HEK293 (cell line): ENCODE data around the gene SOX30.

Experiments used
- CTCF ChIA-PET: fragments of 350-600 bp; formaldehyde crosslinking; extraction: SDS; loops from one replicate; lab custom pipeline; 2021; ENCODE audit warnings: antibody characterized with exemption; lab: Yijun Ruan, JAX
- POLR2A ChIA-PET: fragments of 300-600 bp; formaldehyde crosslinking; extraction: SDS; loops from one replicate; lab custom pipeline; 2020; ENCODE audit warnings: antibody characterized with exemption, inconsistent platforms; lab: Yijun Ruan, JAX
- H3K27ac ChIP-seq: fragments of 200-500 bp; sonication (Bioruptor generic); 2 replicates; pipeline ENCODE4 v1.5.1; 2014; ENCODE audit warnings: low read depth, low read length, control low read depth, inconsistent platforms; ENCODE audit errors: extremely low read depth
- H3K36me3 ChIP-seq, 2 experiments: fragments of 200-500 bp in 1 of 2; sonication (Bioruptor generic) in 1 of 2; 1 replicate in 1 of 2; 2 replicates in 1 of 2; pipeline ENCODE4 v1.5.1; 2014 to 2017; ENCODE audit warnings: inconsistent platforms in 2 of 2, low read length in 2 of 2; ENCODE audit not compliant: control insufficient read depth in 2 of 2, insufficient read depth in 1 of 2
- H3K4me1 ChIP-seq: fragments of 200-500 bp; sonication (Bioruptor generic); 2 replicates; pipeline ENCODE4 v1.5.1; 2014; ENCODE audit warnings: mild to moderate bottlenecking, low read length, inconsistent platforms; ENCODE audit not compliant: control insufficient read depth, insufficient read depth
- H3K4me3 ChIP-seq: 2 replicates; pipeline ENCODE4 v1.5.1; 2011; ENCODE audit warnings: low read depth, mild to moderate bottlenecking, control low read depth, low read length, moderate library complexity
- H3K9me3 ChIP-seq: fragments of 200-500 bp; sonication (Bioruptor generic); 2 replicates; pipeline ENCODE4 v1.5.1; 2014; ENCODE audit warnings: low read depth, low read length, inconsistent platforms; ENCODE audit not compliant: control insufficient read depth, insufficient read depth
- ATF2 ChIP-seq: fragments of 450-650 bp; formaldehyde crosslinking; IDR thresholded peaks from 2 replicates; pipeline ENCODE4 v1.5.1; 2016; ENCODE audit warnings: missing biosample characterization, missing genetic modification characterization, low read depth
- CTCF ChIP-seq: fragments of 450-650 bp; formaldehyde crosslinking; IDR thresholded peaks from 2 replicates; pipeline ENCODE4 v1.5.1; 2016; ENCODE audit warnings: missing biosample characterization, missing genetic modification characterization
- FEZF1 ChIP-seq: fragments of 450-650 bp; formaldehyde crosslinking; IDR thresholded peaks from 2 replicates; pipeline ENCODE4 v1.5.1; 2016; ENCODE audit warnings: missing biosample characterization, missing genetic modification characterization
- HOXC10 ChIP-seq: sonication (generic); formaldehyde crosslinking; IDR thresholded peaks from 2 replicates; pipeline ENCODE4 v1.8.1; 2023; ENCODE audit warnings: mild to moderate bottlenecking, missing genetic modification reagents
- PRDM1 ChIP-seq: fragments of 450-650 bp; formaldehyde crosslinking; IDR thresholded peaks from 2 replicates; pipeline ENCODE4; 2016; ENCODE audit warnings: missing biosample characterization, missing genetic modification characterization
- REST ChIP-seq: fragments of 450-650 bp; formaldehyde crosslinking; IDR thresholded peaks from 2 replicates; pipeline ENCODE4 v1.5.1; 2016; ENCODE audit warnings: missing biosample characterization, missing genetic modification characterization
- TRIM28 ChIP-seq: IDR thresholded peaks from 2 replicates; pipeline ENCODE4 v1.6.1; 2011; ENCODE audit warnings: low read length, control low read depth, borderline replicate concordance
- ZFHX2 ChIP-seq: fragments of 450-650 bp; formaldehyde crosslinking; conservative IDR thresholded peaks from 2 replicates; pipeline ENCODE4 v1.5.1; 2016; ENCODE audit warnings: missing biosample characterization, missing genetic modification characterization
- ZIC2 ChIP-seq: fragments of 450-650 bp; formaldehyde crosslinking; IDR thresholded peaks from 2 replicates; pipeline ENCODE4 v1.5.1; 2016; ENCODE audit warnings: missing biosample characterization, missing genetic modification characterization
- ZNF133 ChIP-seq: fragments of 450-650 bp; formaldehyde crosslinking; IDR thresholded peaks from 2 replicates; pipeline ENCODE4 v1.5.1; 2016; ENCODE audit warnings: missing biosample characterization, missing genetic modification characterization
- ZNF274 ChIP-seq, 2 experiments: fragments of 200-500 bp in 1 of 2; fragments of 450-650 bp in 1 of 2; sonication (Bioruptor generic) in 1 of 2; formaldehyde crosslinking in 1 of 2; IDR thresholded peaks; 2 replicates each; pipeline versions ENCODE4 v1.5.1 to v1.6.1; 2014 to 2016; ENCODE audit warnings: borderline replicate concordance in 1 of 2, inconsistent platforms in 1 of 2, low read length in 1 of 2, missing biosample characterization in 1 of 2, missing genetic modification characterization in 1 of 2
- ZNF350 ChIP-seq: fragments of 450-650 bp; formaldehyde crosslinking; IDR thresholded peaks from 2 replicates; pipeline ENCODE4 v1.5.0; 2017; ENCODE audit warnings: missing biosample characterization, mild to moderate bottlenecking, missing genetic modification characterization
- ZNF37A ChIP-seq: fragments of 450-650 bp; IDR thresholded peaks from 2 replicates; pipeline ENCODE4 v1.5.1; 2018; ENCODE audit warnings: missing biosample characterization, missing genetic modification characterization
- ZNF423 ChIP-seq: fragments of 450-650 bp; formaldehyde crosslinking; IDR thresholded peaks from 2 replicates; pipeline ENCODE4 v1.5.1; 2016; ENCODE audit warnings: missing biosample characterization, missing genetic modification characterization
- ZNF501 ChIP-seq: fragments of 450-650 bp; formaldehyde crosslinking; IDR thresholded peaks from 2 replicates; pipeline ENCODE4 v1.5.1; 2016; ENCODE audit warnings: missing biosample characterization, missing genetic modification characterization
- ZNF510 ChIP-seq: fragments of 450-650 bp; formaldehyde crosslinking; IDR thresholded peaks from 2 replicates; pipeline ENCODE4 v1.5.1; 2018; ENCODE audit warnings: mild to moderate bottlenecking, missing genetic modification characterization, missing biosample characterization; ENCODE audit not compliant: insufficient replicate concordance
- ZNF513 ChIP-seq: fragments of 450-650 bp; IDR thresholded peaks from 2 replicates; pipeline ENCODE4 v1.5.1; 2018; ENCODE audit warnings: missing biosample characterization, missing genetic modification characterization
- ZNF629 ChIP-seq: fragments of 450-650 bp; formaldehyde crosslinking; IDR thresholded peaks from 2 replicates; pipeline ENCODE4 v1.5.1; 2017; ENCODE audit warnings: missing biosample characterization, missing genetic modification characterization
- ZNF830 ChIP-seq: fragments of 450-650 bp; IDR thresholded peaks from 2 replicates; pipeline ENCODE4 v1.5.0; 2018; ENCODE audit warnings: missing biosample characterization, missing genetic modification characterization, low read depth, mild to moderate bottlenecking, moderate library complexity
- TF ChIP-seq, protein P1 (sequence below): fragments of 450-650 bp; formaldehyde crosslinking; IDR thresholded peaks from 2 replicates; pipeline ENCODE4 v1.5.1; 2016; ENCODE audit warnings: missing biosample characterization, missing genetic modification characterization
- TF ChIP-seq, protein P2 (sequence below): fragments of 450-650 bp; formaldehyde crosslinking; IDR thresholded peaks from 2 replicates; pipeline ENCODE4 v1.5.1; 2017; ENCODE audit warnings: missing biosample characterization, mild to moderate bottlenecking, missing genetic modification characterization, moderate library complexity

The SOX30 gene

GRCh38 chr5:157593052-157593757 is 59.0 kb downstream of the SOX30 start (continued):
- TF ChIP-seq ZNF830 (no peak), ZNF133 (tag by site-specific recombination) (no peak), REST (tag by site-specific recombination) (no peak)
- TF ChIP-seq, protein P1, sequence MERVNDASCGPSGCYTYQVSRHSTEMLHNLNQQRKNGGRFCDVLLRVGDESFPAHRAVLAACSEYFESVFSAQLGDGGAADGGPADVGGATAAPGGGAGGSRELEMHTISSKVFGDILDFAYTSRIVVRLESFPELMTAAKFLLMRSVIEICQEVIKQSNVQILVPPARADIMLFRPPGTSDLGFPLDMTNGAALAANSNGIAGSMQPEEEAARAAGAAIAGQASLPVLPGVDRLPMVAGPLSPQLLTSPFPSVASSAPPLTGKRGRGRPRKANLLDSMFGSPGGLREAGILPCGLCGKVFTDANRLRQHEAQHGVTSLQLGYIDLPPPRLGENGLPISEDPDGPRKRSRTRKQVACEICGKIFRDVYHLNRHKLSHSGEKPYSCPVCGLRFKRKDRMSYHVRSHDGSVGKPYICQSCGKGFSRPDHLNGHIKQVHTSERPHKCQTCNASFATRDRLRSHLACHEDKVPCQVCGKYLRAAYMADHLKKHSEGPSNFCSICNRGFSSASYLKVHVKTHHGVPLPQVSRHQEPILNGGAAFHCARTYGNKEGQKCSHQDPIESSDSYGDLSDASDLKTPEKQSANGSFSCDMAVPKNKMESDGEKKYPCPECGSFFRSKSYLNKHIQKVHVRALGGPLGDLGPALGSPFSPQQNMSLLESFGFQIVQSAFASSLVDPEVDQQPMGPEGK (tag by site-specific recombination), result no peak

DNA sequence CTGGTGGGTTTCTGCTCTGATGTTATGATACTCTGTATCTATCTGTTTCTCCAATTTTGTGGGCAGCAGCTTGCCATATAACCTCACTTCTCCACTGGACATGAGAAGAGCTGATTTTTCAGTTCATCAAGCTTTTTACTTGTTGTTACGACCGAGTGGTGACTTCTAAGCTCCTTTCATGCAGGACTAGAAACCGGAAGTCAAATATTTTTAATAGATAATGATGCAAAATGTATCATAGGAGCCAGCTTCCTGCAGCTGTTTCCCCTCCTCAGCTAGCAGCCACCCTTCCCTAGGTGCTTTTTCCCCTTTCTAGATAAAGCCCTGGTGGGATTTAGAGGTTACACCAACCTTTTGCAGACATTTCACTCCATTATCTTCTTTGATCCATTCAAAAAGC is 59.6 kb downstream of the SOX30 start:
- CTCF ChIA-PET, result no interaction called here

GRCh38 chr5:157590478-157590877 is 61.8 kb downstream of the SOX30 start:
- POLR2A ChIA-PET, result no interaction called here
- H3K4me3 ChIP-seq, result no peak overlapping the region
- H3K36me3 ChIP-seq, result no peaks in the 10 kb centered on the region
- H3K9me3 ChIP-seq, result no peaks in the 10 kb centered on the region
- no peaks in the 10 kb centered on the region for H3K4me1 ChIP-seq
- no peak overlapping the region for H3K27ac ChIP-seq
- CTCF ChIA-PET, result interaction anchor here (0.7 kb wide), 1 partner anchor 24 kb away, joined by 4 read pairs; no protein-coding TSS in a partner anchor
- TF ChIP-seq ZNF501 (tag by site-specific recombination) (no peak), ZNF513 (no peak), CTCF (no peak), ZNF423 (tag by site-specific recombination) (no peak)

More for the DNA sequence above, 59.6 kb downstream of the SOX30 start:
- Histone ChIP-seq H3K4me1 (no peaks in the 10 kb centered on the region), H3K36me3 (no peaks in the 10 kb centered on the region), H3K4me3 (no peak overlapping the region), H3K27ac (no peak overlapping the region), H3K9me3 (no peaks in the 10 kb centered on the region)
- TF ChIP-seq, protein P2, sequence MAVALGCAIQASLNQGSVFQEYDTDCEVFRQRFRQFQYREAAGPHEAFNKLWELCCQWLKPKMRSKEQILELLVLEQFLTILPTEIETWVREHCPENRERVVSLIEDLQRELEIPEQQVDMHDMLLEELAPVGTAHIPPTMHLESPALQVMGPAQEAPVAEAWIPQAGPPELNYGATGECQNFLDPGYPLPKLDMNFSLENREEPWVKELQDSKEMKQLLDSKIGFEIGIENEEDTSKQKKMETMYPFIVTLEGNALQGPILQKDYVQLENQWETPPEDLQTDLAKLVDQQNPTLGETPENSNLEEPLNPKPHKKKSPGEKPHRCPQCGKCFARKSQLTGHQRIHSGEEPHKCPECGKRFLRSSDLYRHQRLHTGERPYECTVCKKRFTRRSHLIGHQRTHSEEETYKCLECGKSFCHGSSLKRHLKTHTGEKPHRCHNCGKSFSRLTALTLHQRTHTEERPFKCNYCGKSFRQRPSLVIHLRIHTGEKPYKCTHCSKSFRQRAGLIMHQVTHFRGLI (tag by site-specific recombination), result no peak
- TF ChIP-seq ZNF629 (tag by site-specific recombination), result no peak
- no peak for TF ChIP-seq ZNF510 (tag by site-specific recombination)
- TF ChIP-seq HOXC10 (CRISPR knock-in tag), result no peak
- no peak for TF ChIP-seq ZNF274 (IDR thresholded peaks at IDR 0.05; ENCODE audit: low read length)
- no peak for TF ChIP-seq ZNF274 (tag by site-specific recombination; IDR thresholded peaks at IDR 0.05; ENCODE audit: borderline replicate concordance)
- no peak for TF ChIP-seq ZNF350
- TF ChIP-seq FEZF1 (tag by site-specific recombination), result no peak
- TF ChIP-seq TRIM28, result no peak
- TF ChIP-seq ZIC2 (tag by site-specific recombination), result no peak
- TF ChIP-seq ZNF37A, result no peak
- no peak for TF ChIP-seq PRDM1
- no peak for TF ChIP-seq ATF2 (tag by site-specific recombination)
- TF ChIP-seq ZFHX2 (tag by site-specific recombination), result no peak
- POLR2A ChIA-PET, result interaction anchor here (0.6 kb wide), 1 partner anchor 15 kb away, joined by 3 read pairs; no protein-coding TSS in a partner anchor
